NCI-H1417 treated with DMSO at 0.1 percent for 48 hours (cell line): ENCODE results near the gene ARHGAP18.

ENCODE experiments used
- DNase-seq: peaks from one replicate; lab custom pipeline; 2025; lab: John Stamatoyannopoulos, UW

ARHGAP18 gene

DNA sequence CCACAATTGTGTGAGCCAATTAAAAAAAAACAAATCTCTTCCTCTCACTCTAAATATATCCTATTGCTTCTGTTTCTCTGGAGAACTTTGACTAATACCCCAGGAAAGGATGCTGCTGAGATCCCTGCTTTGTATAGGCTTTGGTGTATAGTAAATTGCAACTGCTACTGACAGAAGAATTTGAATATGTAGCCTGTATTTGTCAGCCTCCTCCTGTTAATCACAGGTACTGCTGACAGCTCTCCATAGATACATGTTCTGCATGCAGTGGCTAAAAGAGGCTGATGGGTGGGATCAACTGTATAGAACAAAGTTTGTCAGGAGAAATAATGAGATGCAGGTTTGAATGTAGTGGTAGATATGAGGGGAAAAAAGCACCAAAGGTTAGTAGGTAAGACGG is 95.0 kb downstream of the ARHGAP18 start:
- no peak for DNase-seq

DNA sequence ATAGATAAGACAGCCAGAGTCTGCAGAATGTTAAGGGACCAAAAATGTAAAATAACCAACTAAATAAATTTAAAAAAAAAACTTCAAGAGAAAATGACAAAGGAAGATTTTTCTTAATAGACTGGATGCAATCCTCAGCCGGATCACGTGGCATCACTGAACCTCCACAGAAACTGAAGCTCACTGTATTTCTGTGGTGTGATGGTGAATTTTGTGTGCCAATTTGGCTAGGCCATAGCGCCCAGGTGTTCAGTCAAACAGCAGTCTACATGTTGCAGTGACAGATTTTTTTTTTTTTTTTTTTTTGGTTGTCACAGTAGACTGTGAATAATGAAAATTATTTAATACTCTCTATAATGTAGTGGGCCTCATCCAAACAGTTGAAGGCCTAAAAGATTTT is 95.5 kb downstream of the ARHGAP18 start:
- DNase-seq = no peak

DNA sequence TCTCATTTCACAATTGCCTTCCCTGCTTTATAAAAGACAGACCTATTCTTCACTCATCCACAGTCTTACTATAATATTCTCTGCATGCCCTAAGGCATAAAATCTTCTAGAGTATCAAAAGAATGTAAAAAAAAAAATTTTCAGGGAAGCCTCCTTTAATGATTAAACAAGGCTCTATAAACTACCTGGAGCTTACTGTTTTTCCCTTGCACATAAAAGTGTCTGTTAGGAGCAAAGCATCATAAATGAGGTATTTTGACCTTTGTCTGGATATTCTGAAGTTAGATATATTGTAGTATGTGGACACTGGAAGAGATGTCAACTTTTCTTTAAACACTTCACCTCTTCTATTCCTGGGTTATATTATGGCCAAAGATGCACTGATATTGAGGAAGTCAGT is 97.5 kb downstream of the ARHGAP18 start:
- DNase-seq = no peak

DNA sequence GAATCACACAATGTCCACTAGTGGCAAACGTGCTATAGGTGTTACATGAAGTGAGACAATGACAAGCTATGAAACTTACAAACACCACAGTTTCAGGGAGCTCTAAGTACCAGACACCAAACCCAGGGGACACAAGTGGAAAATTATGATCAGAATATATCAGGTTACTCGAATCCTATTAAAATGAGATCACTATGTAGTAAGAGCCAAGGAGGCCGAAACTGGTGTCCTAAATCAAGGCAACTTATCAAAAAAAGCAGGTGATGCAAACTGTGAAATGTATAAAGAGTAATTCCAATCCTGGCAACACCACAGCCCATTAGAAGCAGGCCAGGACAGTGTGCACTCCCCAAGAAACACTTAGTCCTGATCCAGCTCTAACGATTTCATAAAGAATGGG is 100.3 kb downstream of the ARHGAP18 start:
- no peak for DNase-seq

DNA sequence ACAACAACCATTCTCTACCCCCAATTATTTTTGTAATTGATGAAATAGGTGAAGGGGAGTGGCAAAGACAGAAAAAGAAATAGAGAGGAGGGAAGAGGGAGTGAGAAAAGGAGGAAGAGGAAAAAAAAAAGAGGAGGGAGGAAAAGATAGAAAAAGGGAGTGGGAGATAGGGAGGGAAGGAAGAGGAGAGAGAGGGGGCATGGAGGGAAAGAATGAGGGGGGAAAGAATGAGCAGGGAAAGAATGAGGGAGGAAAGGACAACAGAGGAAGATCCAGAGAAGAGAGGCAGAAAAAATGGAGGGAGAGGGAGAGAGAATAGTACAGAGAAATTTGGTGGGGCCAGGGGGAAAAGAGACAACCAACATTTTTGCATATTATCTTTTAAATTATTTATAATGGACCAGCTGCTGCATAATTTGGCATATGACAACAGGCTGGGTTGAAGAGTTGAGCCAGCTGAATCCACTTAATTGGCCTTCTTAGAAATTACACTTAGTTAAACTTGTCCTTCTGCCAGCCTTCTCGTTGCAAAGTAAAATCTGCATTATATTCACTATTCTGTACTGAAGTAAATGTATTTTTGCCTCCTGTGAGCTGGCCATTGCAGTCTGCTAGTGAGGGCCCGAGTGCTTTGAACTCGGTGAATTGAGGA is 101.0 kb downstream of the ARHGAP18 start:
- no peak for DNase-seq

DNA sequence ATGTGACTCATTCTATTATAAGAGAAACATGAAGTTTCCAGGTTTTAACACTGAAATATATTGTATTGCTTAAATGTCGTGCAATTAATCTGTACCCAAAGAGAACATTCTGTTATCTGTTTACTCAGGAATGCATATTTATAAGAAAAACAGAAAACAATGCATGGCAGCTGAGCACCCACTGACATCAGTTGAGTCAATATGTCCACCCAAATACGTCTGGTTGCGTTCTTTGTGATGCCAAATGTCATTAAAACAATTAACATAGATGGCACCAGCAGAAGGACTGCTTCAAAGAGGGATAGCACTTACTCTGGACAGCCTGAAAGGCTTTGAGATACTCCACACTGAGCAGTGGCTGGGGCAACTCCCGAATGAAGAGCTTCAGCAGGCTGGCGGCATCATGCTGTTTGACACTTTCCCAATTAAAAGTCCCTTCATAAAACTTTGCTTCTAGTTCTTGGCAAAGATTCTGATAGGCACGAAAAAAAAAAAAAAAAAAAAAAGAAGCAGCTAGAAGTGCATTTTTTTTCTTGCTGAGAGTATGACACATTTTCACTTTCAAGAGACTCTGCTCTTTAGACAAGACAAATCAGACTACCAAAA is 102.3 kb downstream of the ARHGAP18 start:
- DNase-seq = no peak

DNA sequence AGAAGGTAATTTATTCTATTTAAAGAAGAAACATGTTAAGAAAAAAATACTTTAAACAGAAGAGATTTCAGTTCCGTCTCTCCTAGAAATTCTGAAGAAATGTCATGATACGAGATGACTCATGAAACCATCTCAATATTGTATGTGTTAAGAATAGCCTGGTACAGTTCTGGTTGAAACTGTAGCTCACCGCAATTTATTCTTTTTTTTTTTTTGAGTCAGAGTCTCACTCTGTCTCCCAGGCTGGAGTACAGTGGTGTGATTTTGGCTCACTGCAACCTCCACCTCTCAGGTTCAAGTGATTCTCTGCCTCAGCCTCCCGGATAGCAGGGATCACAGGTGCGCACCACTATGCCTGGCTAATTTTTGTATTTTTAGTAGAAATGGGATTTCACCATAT is 103.3 kb downstream of the ARHGAP18 start:
- DNase-seq = no peak

DNA sequence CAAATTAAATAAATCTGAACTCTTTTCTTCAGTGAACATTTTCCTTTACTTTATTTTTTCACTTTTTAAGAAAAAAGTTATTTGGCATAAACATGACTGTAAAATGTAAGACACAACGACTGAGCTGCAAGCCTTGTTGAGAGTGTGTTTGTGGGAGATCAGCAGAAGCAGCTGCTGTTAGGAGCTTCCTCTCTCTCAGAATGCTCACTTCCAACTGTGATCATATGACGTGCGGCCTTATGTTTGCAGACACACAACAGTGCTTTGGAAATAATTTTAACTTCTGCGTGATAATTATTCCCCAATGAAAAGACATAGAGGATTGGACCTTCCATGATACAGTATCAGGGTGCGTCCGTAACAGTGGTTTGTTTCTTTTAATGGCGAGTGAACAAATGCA is 104.0 kb downstream of the ARHGAP18 start:
- DNase-seq = no peak

DNA sequence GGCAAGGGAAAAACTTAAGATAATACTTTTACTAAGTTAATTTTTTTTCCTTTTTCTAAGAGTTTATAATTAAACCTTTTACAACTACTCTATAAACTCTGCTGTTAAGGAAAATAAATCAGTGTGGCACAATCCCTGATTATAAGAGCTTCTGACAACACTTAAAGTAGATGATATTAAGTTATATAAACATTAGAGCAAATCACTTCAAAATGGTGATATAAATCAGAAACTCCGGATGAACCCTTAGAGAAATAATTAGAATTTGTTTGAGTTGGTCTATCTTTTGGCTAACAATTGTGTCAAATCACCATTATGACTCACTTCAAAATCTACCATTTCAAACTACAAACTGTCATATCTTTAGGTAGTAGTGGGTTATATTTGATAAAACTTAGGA is 104.9 kb downstream of the ARHGAP18 start:
- DNase-seq = no peak

DNA sequence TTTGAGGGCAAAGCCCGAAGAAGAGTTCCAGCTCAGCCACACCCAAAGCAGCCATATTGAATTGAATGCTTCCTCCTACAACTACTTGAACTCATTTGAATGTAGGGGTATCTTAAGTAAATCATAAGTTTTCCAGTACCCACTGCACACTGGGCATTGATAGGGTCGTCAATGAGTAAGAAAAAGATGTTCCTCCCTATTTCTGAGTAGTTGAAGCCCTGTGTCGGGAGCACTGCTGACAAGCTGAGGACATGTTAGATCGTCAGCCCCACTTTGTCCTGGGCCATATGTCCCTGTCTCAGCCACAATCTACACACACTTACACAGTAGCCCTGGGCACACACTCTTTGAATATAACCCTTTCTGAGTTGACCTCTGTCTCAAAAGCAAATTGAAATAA is 105.7 kb downstream of the ARHGAP18 start:
- no peak for DNase-seq

DNA sequence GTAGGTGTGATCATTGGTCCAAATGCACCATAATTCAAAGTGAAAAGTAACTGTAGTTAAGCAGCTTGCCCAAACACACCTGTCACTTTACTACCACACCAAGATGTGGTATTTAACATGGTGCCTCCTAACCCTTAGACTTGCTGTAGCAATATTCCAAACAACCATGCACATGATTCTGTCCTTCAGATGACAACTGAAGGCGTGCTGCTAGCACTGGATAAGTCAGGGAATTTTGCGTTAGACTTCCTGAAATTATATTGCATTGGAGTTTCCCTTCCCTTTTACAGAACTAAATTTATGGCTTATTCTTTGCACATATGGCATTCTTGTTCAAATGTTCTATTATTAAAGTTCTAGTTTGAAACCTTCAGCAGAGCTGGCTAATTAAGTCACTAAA is 106.2 kb downstream of the ARHGAP18 start:
- DNase-seq = no peak

DNA sequence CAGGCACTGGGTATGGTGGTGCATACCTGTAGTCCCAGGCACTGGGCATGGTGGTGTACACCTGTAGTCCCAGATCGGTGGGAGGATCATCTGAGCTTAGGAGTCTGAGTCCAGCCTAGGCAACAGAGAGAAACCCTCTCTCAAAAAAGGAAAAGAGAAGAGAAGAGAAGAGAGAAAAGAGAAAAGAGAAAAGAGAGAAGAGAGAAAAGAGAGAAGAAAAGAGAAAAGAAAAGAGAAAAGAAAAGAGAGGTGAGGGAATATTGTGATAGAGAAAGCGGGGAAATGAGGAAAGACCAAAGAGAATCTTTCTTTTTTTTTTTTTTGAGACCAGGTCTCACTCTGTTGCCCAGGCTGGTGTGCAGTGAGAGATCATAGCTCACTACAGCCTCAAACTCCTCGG is 108.7 kb downstream of the ARHGAP18 start:
- no peak for DNase-seq

DNA sequence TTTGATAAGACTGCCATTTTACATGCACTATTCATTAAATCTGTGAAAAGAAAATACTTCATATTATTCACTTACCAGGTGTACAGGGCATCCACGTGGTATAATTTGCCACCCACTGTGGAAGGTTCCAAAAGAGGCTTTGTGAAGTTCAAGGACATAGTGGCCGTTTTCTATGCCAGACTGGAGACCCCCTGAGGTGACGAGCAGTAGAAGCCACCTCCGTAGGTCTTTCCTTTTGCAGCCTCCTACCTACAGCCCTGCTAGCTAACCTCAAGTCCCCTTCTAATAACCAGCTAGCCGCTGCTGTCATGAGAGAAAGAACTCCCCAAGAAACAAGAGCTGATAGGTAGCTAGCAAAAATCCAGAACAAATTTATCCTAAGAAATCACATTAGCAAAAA is 110.5 kb downstream of the ARHGAP18 start:
- peak; percentile 15 for DNase-seq

DNA sequence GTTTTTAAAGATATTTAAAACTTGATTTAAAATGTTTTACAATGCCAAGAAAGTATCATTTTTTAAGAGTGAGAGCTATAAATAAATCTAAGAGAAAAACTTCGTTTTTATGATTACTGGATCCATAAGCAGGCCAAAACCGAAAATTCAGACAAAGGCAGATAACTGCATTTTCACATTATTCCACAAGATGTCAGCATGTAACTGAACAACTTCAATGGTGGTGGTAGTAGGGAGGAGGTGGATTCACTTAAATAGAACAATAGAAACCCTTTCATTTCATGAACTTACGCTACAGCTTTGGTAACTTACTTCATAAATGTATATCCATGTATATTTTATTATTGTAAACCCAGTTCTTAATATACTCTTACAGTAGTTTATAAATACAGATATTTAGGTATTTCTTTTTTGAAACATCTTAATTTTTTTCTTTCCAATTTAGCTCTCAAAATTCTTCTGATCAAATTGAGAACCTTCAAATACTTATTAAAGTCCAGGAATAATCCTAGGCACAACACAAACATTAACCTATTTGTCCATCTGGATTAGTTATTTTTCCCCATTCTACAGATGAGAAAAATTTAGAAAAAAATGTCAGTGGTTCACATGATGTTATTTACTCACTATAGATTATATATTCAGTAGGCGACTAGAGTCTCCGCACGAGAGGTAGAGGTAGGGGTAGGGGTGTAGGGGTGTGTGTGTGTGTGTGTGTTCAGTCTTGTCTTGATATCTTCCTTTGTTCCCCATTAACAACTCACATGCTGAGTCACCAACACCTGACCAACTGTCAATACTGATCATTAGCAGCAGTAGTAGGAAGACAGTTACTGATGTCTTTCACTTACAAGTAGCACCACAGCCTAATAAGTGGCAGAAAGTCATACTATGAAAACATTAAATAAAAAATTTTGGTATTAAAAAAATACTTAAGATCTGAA is 111.5 kb downstream of the ARHGAP18 start:
- DNase-seq = peak; percentile 78

DNA sequence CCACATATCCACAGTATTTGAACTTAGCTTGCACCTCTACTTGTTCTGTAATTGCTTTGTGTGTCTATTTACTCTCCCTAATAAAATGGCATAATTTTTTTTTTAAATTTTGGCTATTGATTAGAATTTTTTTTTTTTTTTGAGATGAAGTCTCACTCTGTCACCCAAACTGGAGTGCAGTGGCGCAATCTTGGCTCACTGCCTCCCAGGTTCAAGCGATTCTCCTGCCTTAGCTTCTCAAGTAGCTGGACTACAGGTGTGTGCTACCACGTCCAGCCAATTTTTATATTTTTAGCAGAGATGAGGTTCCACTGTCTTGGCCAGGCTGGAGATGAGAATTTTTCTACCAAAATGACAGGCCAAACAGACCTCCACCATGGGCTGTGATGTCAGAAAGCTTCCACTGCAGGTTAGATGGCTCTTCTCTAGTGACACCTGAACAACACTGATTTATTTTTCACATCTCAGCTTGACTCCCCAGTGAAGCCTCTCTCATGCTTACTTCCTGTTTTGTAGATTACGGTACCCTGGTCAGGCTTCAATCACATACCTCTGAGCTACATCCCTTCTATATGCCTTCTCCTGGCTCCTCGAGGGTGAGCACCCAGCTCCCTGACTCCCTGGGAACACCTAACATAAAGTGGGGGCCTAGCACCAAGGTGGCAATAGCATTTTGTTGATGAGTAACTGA is 112.8 kb downstream of the ARHGAP18 start:
- DNase-seq = no peak

DNA sequence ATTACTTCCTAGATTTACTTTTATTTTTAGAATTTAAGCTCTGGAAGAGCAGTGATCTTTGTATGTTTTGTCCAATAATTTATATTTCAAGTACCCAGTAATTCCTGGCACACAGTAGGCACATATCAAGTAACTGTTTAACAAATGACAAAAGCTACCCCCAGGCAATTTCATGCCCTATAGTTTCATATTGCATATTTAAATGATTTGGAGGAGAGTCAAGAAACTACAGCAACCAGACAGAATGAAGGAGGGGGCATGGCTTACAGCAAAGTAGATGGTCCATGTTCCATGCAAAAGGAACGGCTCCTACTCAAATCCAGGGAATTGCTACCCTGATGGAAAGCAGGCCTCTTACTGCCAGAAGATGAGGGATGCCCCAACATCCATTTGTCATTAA is 113.5 kb downstream of the ARHGAP18 start:
- no peak for DNase-seq

DNA sequence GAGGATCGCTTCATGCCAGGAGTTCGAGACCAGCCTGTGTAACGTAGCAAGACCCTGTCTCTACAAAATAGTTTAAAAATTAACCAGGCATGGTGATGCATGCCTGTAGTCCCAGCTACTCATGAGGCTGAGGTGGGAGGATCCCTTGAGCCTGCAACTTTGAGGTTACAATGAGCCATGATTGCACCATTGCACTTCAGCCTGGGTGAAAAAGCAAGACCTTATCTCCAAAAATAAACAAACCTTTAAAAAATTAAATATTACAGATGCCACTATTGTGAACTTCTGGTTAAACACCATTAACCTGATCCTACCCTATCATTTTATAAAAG is 116.8 kb downstream of the ARHGAP18 start:
- no peak for DNase-seq

DNA sequence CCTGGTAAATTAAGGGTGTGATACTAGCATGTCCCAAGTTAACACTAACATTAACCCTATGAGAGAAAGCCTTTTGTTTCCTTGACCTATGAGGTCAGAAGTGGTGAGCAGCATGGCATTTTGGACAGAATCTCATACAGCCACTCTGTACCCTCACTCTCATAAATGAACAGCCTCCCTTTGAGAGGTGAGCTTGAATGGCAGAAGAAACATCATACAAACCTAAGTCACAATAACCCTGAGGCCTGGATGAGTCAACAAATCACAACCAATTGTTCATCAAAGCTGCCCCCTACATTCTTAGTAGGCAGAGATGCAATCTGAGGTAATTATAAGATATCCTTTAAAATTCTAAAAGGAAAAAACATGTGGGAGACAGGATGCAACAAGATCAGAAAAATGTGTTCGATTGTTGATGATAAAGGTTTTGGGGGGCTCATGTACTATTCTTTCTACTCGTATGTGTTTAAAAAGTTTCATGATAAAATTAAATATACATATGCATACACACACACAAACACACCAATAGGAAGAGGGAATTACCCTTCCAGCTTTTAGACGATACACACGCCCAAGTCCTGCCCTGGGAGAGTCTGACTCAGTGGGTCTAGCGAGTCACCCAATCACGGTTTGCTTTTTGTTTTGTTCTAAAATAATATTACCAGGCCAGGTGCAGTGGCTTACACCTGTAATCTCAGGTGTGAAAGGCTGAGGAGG is 117.3 kb downstream of the ARHGAP18 start:
- no peak for DNase-seq

DNA sequence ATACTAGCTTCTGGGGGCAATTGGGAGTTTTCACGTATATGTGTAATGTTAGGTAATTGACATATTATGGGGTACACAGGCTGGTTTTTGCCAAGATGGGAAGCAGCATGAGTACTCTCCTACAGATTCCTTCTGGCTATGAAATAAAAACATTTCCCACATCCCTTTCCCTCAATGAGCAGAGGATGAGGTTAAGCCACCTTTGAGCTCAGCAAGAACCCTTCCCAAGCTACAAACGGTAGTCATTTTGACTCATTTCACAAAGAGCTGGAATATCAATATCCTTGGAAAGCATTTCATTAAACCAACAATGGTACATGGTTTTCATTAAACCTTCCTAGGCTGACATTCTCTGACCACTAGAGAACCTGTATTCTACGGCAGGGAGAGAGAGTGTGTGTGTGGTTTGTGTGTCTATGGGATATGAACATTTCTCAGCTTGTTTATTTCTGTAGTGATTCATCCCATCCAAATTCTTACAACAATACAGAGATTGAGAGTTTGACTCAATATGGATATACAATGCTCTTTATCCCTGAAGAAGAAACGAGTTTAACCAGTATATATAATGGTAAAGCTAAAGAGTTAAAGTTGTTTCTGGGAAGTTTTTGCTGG is 119.5 kb downstream of the ARHGAP18 start:
- no peak for DNase-seq

DNA sequence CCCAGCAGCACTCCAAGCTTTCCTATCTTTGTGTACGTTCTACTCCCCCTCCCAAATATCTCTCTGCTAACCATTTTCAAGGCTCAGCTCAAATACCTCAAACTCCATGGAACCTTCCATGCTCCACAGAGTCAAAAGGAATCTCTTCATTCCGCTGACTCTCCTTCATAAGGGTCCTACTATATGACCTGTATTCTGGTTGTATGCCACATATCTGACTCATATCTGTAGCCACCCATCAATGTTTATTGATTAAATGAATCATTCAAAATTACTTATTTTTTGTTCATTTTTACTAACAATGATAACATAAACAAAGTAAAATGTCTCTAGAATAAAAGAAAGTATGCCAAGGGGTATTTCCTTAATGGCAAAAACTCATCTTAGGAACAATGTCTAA is 123.2 kb downstream of the ARHGAP18 start:
- no peak for DNase-seq

DNA sequence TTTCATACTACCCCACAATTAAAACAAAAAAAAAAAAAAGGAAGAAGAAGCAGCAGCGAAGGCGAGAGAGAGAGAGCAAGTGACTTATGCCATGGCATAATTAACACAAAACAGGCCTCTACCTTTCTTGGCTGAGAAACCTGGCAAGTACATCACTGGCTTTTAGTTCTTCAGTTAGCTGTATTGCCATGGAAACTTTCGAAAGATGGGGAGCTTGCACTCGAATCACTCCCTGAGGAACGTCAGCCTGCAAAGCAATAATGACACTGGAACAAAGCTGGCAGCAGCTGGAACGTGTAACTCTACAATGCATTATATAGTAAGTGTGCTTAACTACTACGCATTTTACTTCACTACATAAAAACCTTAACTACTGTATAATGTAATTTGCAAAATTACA is 126.1 kb downstream of the ARHGAP18 start:
- no peak for DNase-seq

DNA sequence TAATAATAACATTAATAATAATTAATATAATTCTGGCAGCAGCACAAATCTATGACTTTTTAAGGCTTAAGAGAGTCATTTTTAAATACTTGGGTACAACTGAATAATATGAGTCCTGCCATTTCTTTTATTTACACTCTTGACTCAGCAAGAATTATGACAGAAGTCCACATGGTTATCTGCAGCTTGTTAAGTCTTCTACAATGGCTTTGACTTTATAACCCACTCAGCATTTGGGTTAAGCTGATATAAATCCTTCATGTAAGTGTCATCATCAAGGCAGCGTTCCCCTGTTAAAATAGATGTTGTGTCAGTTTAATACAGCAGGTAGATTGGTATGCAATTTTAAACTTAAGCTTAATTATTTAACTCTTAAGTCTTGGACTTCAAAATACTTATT is 131.7 kb downstream of the ARHGAP18 start:
- DNase-seq = no peak
